SK-N-SH treated with all-trans-retinoic acid at 6 μM for 48 hours (cell line): ENCODE measurements around the gene PCNA.

Experiments
- ATAC-seq: fragments of 200-7000 bp; cut with Tn5 transposase; 3 replicates; pipeline ENCODE4 v1.9.1; 2020; ENCODE audit warnings: mild to moderate bottlenecking, moderate library complexity
- ARNTL ChIP-seq: fragments of 450-650 bp; formaldehyde crosslinking; IDR thresholded peaks from 2 replicates; pipeline ENCODE4 v1.5.0; 2020; ENCODE audit warnings: low read depth, mild to moderate bottlenecking, moderate library complexity, borderline replicate concordance
- BACH2 ChIP-seq: fragments of 250-450 bp; sonication (Bioruptor Pico); IDR thresholded peaks from 2 replicates; pipeline ENCODE4 v1.9.0; 2021; ENCODE audit warnings: mild to moderate bottlenecking, borderline replicate concordance
- CSDC2 ChIP-seq: fragments of 250-450 bp; sonication (Bioruptor Pico); IDR thresholded peaks from 2 replicates; pipeline ENCODE4 v1.5.0; 2020; ENCODE audit warnings: mild to moderate bottlenecking, moderate library complexity
- ESRRG ChIP-seq: fragments of 250-450 bp; sonication (Bioruptor Pico); IDR thresholded peaks from 2 replicates; pipeline ENCODE4 v1.6.1; 2021; ENCODE audit warnings: mild to moderate bottlenecking
- ISL1 ChIP-seq: fragments of 250-450 bp; sonication (Bioruptor Pico); IDR thresholded peaks from 2 replicates; pipeline ENCODE4 v2.1.2; 2022; ENCODE audit warnings: mild to moderate bottlenecking, moderate library complexity
- OSR1 ChIP-seq: fragments of 250-450 bp; sonication (Bioruptor Pico); IDR thresholded peaks from 2 replicates; pipeline ENCODE4 v1.8.0; 2022; ENCODE audit warnings: moderate library complexity, mild to moderate bottlenecking, inconsistent platforms
- PATZ1 ChIP-seq: fragments of 250-450 bp; sonication (Bioruptor Pico); IDR thresholded peaks from 2 replicates; pipeline ENCODE4 v1.8.0; 2020; ENCODE audit warnings: mild to moderate bottlenecking, moderate library complexity, borderline replicate concordance
- POU6F1 ChIP-seq: fragments of 250-450 bp; sonication (Bioruptor Pico); IDR thresholded peaks from 2 replicates; pipeline ENCODE4 v1.8.0; 2021; ENCODE audit warnings: low read depth, mild to moderate bottlenecking, moderate library complexity, borderline replicate concordance
- PPARA ChIP-seq: fragments of 250-450 bp; sonication (Bioruptor Pico); IDR thresholded peaks from 2 replicates; pipeline ENCODE4 v1.5.0; 2020; ENCODE audit warnings: mild to moderate bottlenecking, borderline replicate concordance
- RARB ChIP-seq: fragments of 250-450 bp; sonication (Bioruptor Pico); IDR thresholded peaks from 2 replicates; pipeline ENCODE4 v1.8.0; 2021; ENCODE audit warnings: mild to moderate bottlenecking, moderate library complexity
- SNAI2 ChIP-seq: fragments of 250-450 bp; sonication (Bioruptor Pico); IDR thresholded peaks from 2 replicates; pipeline ENCODE4 v1.5.0; 2020; ENCODE audit warnings: mild to moderate bottlenecking, moderate library complexity
- TCF4 ChIP-seq: fragments of 250-450 bp; sonication (Bioruptor Pico); IDR thresholded peaks from 2 replicates; pipeline ENCODE4 v1.8.0; 2021; ENCODE audit warnings: mild to moderate bottlenecking, moderate library complexity, borderline replicate concordance
- TOX ChIP-seq: fragments of 250-450 bp; sonication (Bioruptor Pico); IDR thresholded peaks from 2 replicates; pipeline ENCODE4 v1.8.0; 2021; ENCODE audit warnings: mild to moderate bottlenecking, moderate library complexity, borderline replicate concordance
- ZFP3 ChIP-seq: fragments of 250-450 bp; sonication (Bioruptor Pico); IDR thresholded peaks from 2 replicates; pipeline ENCODE4 v1.5.0; 2020; ENCODE audit warnings: mild to moderate bottlenecking, moderate library complexity
- ZFP30 ChIP-seq: fragments of 450-650 bp; formaldehyde crosslinking; IDR thresholded peaks from 2 replicates; pipeline ENCODE4 v1.5.0; 2022; ENCODE audit warnings: mild to moderate bottlenecking, moderate library complexity
- ZNF565 ChIP-seq: fragments of 450-650 bp; formaldehyde crosslinking; conservative IDR thresholded peaks from 2 replicates; pipeline ENCODE4 v1.5.0; 2020; ENCODE audit warnings: low read depth, mild to moderate bottlenecking, moderate library complexity
- ZNF70 ChIP-seq: fragments of 450-650 bp; formaldehyde crosslinking; IDR thresholded peaks from 2 replicates; pipeline ENCODE4 v1.5.0; 2020; ENCODE audit warnings: mild to moderate bottlenecking, moderate library complexity
- ZNF8 ChIP-seq: fragments of 450-650 bp; formaldehyde crosslinking; IDR thresholded peaks from 2 replicates; pipeline ENCODE4 v1.5.0; 2020; ENCODE audit warnings: mild to moderate bottlenecking, moderate library complexity
- TF ChIP-seq, protein P1 (sequence below): fragments of 250-450 bp; sonication (Bioruptor Pico); IDR thresholded peaks from 2 replicates; pipeline ENCODE4 v1.5.1; 2020; ENCODE audit warnings: low read depth, mild to moderate bottlenecking, moderate library complexity
- TF ChIP-seq, protein P2 (sequence below): fragments of 250-450 bp; sonication (Bioruptor Pico); IDR thresholded peaks from 2 replicates; pipeline ENCODE4 v1.5.0; 2020; ENCODE audit warnings: mild to moderate bottlenecking, moderate library complexity
- TF ChIP-seq, protein P3 (sequence below): fragments of 250-450 bp; sonication (Bioruptor Pico); IDR thresholded peaks from 2 replicates; pipeline ENCODE4 v1.5.1; 2021; ENCODE audit warnings: mild to moderate bottlenecking, moderate library complexity

PCNA gene

DNA sequence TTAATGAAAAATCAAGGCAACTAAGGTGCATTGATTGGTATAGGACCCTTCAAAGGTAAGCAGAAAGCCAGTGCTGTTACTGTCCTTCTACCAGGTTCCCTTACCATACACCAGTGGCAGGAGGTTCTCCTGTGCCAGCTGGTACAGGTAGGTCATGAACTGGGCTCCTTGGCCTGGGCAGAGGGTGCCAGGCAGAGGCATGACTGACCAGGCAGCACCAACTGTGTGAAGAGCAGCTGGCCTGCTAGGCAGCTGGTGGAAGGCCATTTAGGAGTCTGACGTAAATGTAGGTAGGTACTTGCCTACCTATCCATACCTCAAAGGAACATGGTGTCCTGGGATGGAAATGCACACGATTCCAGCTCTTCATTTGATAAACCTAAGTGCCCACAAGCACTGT, 23.3 kb downstream of the PCNA start:
- TF ChIP-seq POU6F1 (no peak), ISL1 (CRISPR knock-in tag) (no peak), ZFP30 (CRISPR knock-in tag) (no peak), ZFP3 (CRISPR knock-in tag) (no peak), ARNTL (no peak), ZNF70 (CRISPR knock-in tag) (no peak), SNAI2 (CRISPR knock-in tag) (no peak), ESRRG (CRISPR knock-in tag) (no peak), RARB (CRISPR knock-in tag) (no peak), ZNF8 (CRISPR knock-in tag) (no peak), ZNF565 (no peak)
- TF ChIP-seq, protein P1, sequence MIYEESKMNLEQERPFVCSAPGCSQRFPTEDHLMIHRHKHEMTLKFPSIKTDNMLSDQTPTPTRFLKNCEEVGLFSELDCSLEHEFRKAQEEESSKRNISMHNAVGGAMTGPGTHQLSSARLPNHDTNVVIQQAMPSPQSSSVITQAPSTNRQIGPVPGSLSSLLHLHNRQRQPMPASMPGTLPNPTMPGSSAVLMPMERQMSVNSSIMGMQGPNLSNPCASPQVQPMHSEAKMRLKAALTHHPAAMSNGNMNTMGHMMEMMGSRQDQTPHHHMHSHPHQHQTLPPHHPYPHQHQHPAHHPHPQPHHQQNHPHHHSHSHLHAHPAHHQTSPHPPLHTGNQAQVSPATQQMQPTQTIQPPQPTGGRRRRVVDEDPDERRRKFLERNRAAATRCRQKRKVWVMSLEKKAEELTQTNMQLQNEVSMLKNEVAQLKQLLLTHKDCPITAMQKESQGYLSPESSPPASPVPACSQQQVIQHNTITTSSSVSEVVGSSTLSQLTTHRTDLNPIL: no peak
- TF ChIP-seq, protein P2, sequence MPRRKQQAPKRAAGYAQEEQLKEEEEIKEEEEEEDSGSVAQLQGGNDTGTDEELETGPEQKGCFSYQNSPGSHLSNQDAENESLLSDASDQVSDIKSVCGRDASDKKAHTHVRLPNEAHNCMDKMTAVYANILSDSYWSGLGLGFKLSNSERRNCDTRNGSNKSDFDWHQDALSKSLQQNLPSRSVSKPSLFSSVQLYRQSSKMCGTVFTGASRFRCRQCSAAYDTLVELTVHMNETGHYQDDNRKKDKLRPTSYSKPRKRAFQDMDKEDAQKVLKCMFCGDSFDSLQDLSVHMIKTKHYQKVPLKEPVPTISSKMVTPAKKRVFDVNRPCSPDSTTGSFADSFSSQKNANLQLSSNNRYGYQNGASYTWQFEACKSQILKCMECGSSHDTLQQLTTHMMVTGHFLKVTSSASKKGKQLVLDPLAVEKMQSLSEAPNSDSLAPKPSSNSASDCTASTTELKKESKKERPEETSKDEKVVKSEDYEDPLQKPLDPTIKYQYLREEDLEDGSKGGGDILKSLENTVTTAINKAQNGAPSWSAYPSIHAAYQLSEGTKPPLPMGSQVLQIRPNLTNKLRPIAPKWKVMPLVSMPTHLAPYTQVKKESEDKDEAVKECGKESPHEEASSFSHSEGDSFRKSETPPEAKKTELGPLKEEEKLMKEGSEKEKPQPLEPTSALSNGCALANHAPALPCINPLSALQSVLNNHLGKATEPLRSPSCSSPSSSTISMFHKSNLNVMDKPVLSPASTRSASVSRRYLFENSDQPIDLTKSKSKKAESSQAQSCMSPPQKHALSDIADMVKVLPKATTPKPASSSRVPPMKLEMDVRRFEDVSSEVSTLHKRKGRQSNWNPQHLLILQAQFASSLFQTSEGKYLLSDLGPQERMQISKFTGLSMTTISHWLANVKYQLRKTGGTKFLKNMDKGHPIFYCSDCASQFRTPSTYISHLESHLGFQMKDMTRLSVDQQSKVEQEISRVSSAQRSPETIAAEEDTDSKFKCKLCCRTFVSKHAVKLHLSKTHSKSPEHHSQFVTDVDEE (CRISPR knock-in tag): no peak
- TF ChIP-seq, protein P3, sequence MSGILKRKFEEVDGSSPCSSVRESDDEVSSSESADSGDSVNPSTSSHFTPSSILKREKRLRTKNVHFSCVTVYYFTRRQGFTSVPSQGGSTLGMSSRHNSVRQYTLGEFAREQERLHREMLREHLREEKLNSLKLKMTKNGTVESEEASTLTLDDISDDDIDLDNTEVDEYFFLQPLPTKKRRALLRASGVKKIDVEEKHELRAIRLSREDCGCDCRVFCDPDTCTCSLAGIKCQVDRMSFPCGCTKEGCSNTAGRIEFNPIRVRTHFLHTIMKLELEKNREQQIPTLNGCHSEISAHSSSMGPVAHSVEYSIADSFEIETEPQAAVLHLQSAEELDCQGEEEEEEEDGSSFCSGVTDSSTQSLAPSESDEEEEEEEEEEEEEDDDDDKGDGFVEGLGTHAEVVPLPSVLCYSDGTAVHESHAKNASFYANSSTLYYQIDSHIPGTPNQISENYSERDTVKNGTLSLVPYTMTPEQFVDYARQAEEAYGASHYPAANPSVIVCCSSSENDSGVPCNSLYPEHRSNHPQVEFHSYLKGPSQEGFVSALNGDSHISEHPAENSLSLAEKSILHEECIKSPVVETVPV (CRISPR knock-in tag): no peak
- ATAC-seq: no peak

DNA sequence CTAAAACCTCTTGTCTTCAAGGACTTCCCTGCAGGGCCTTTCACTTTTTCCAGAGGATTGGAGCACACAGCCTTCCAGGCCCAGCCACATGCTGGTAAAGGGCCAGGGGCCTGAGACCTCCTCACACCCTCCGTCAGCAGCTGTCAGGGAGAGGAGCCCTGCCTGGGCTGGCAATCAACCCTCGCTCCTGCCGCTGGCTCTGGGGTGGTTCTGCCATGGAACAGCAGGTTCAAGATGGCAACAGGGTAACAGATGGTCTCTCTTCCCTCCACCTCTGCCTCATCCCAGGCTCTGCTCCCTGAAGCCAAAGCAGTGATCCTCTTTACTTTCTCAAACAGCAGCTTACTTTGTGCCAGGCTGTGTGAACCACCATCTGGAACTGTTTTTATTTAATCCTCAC, 23.8 kb downstream of the PCNA start:
- TF ChIP-seq ISL1 (CRISPR knock-in tag) (no peak), SNAI2 (CRISPR knock-in tag) (no peak), ARNTL (no peak), RARB (CRISPR knock-in tag) (no peak), PPARA (CRISPR knock-in tag) (no peak), PATZ1 (no peak), ZFP30 (CRISPR knock-in tag) (no peak), CSDC2 (CRISPR knock-in tag) (no peak), BACH2 (CRISPR knock-in tag) (no peak), TCF4 (no peak), ZNF565 (no peak), OSR1 (CRISPR knock-in tag) (no peak), ZNF8 (CRISPR knock-in tag) (no peak), ZFP3 (CRISPR knock-in tag) (no peak)
- TF ChIP-seq, protein P1: no peak
- no peak for ATAC-seq

- no peak for ATAC-seq
- TF ChIP-seq CSDC2 (CRISPR knock-in tag) (no peak), ZNF70 (CRISPR knock-in tag) (no peak), TOX (no peak), ZFP30 (CRISPR knock-in tag) (no peak), BACH2 (CRISPR knock-in tag) (no peak)
- TF ChIP-seq, protein P1: no peak
Observed at GRCh38 chr20:5095454-5095853, 24.3 kb downstream of the PCNA start.
